Activated T-helper 1 cell treated with anti-CD3 and anti-CD28 coated beads, Interleukin-12 subunit alpha, Interleukin-12 subunit beta, Interleukin-2, Interleukin-4 antibody, amounts not matched to agents 30 ng/mL and 10 ng/mL and 1 ng/mL, durations not matched to agents 14 hours and 24 hours and 36 hours (primary cell): Measurements from ENCODE around the gene OPCML. TPM values are rescaled to one million over a fixed set of nuclear protein-coding genes. Genes with fewer than 3 reads are reported as not detected.

ENCODE experiments used
- DNase-seq: peaks from one replicate; pipeline ENCODE4 v3.0.0; 2021; ENCODE audit warnings: low spot score
- H3K27ac Mint-ChIP-seq: one replicate; pipeline ENCODE4 v1.8.0; 2021; ENCODE audit warnings: mild to moderate bottlenecking, mixed read lengths
- H3K27me3 Mint-ChIP-seq: one replicate; pipeline ENCODE4 v1.8.0; 2022; ENCODE audit warnings: mild to moderate bottlenecking, moderate library complexity, mixed read lengths; ENCODE audit not compliant: insufficient read depth
- H3K36me3 Mint-ChIP-seq: one replicate; pipeline ENCODE4 v1.8.0; 2021; ENCODE audit warnings: low read depth, mixed read lengths
- H3K4me1 Mint-ChIP-seq: one replicate; pipeline ENCODE4 v1.8.0; 2021; ENCODE audit warnings: low read depth, mixed read lengths
- H3K4me3 Mint-ChIP-seq: one replicate; pipeline ENCODE4 v1.8.0; 2021; ENCODE audit warnings: mild to moderate bottlenecking, moderate library complexity, mixed read lengths
- H3K9me3 Mint-ChIP-seq: one replicate; pipeline ENCODE4 v1.8.0; 2021; ENCODE audit warnings: mixed read lengths
- intact Hi-C: fragments of 100-400 bp; cut with micrococcal nuclease; formaldehyde crosslinking; loops from one replicate; pipeline ENCODE4 v1.15.1; 2024
- total RNA-seq: library from RNA; stranded (reverse); gene quantifications from 2 replicates; pipeline ENCODE4 v1.2.3, GENCODE V29; 2022

OPCML gene
- total RNA-seq, 1 donor from 2014 or later = not detected

- Mint-ChIP-seq H3K4me3 (no peak overlapping the region), H3K27ac (no peak overlapping the region), H3K27me3 (no peaks in the 10 kb centered on the region), H3K4me1 (no peaks in the 10 kb centered on the region), H3K36me3 (no peaks in the 10 kb centered on the region), H3K9me3 (no peaks in the 10 kb centered on the region)
- no peak for DNase-seq
- intact Hi-C loops = no loop called here
Observed at GRCh38 chr11:132977241-132977640, 555.1 kb downstream of the OPCML start.

DNA sequence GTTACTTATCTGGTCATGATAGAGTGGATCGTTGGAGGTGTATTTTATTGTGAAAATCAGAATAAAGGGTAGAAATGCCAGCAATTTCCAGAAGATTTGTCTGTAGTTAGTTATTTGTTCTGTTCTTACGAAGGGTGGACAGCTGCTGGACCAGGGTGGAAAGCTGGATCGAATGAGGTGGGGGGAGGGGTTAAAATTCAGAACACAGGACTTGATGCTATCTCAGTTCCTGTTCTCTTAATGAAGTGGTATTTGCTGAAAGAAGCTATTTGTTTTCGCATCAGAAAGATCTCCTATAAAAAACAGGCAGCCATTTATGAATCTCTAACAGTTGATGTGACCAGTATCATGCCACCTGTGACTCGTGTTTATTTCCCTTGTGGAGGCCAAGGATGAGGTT is 556.2 kb downstream of the OPCML start:
- Mint-ChIP-seq H3K36me3 (no peaks in the 10 kb centered on the region), H3K4me1 (no peaks in the 10 kb centered on the region), H3K27ac (no peak overlapping the region), H3K9me3 (no peaks in the 10 kb centered on the region), H3K4me3 (no peak overlapping the region), H3K27me3 (no peaks in the 10 kb centered on the region)
- DNase-seq = no peak
- intact Hi-C loops = no loop called here

- Mint-ChIP-seq H3K4me3 (no peak overlapping the region), H3K4me1 (no peaks in the 10 kb centered on the region), H3K27me3 (no peaks in the 10 kb centered on the region), H3K27ac (no peak overlapping the region), H3K9me3 (no peaks in the 10 kb centered on the region), H3K36me3 (no peaks in the 10 kb centered on the region)
- intact Hi-C loops = no loop called here
- DNase-seq = no peak
Observed at GRCh38 chr11:132973686-132974085, 558.6 kb downstream of the OPCML start.

GRCh38 chr11:132972565-132972964 is 559.7 kb downstream of the OPCML start:
- intact Hi-C loops = no loop called here
- Mint-ChIP-seq H3K27me3 (no peaks in the 10 kb centered on the region), H3K27ac (no peak overlapping the region), H3K9me3 (no peaks in the 10 kb centered on the region), H3K4me1 (no peaks in the 10 kb centered on the region), H3K4me3 (no peak overlapping the region), H3K36me3 (no peaks in the 10 kb centered on the region)
- no peak for DNase-seq

GRCh38 chr11:132971351-132971750 is 561.0 kb downstream of the OPCML start:
- H3K4me1 Mint-ChIP-seq = no peaks in the 10 kb centered on the region
- intact Hi-C loops = no loop called here
- no peak for DNase-seq

GRCh38 chr11:132969892-132970291 is 562.4 kb downstream of the OPCML start:
- Mint-ChIP-seq H3K4me3 (no peak overlapping the region), H3K27me3 (no peaks in the 10 kb centered on the region), H3K9me3 (no peaks in the 10 kb centered on the region), H3K27ac (no peak overlapping the region), H3K36me3 (no peaks in the 10 kb centered on the region), H3K4me1 (no peaks in the 10 kb centered on the region)
- DNase-seq = no peak
- intact Hi-C loops = no loop called here

More at GRCh38 chr11:132971351-132971750, 561.0 kb downstream of the OPCML start:
- Mint-ChIP-seq H3K27me3 (no peaks in the 10 kb centered on the region), H3K27ac (no peak overlapping the region), H3K4me3 (no peak overlapping the region), H3K9me3 (no peaks in the 10 kb centered on the region), H3K36me3 (no peaks in the 10 kb centered on the region)

- Mint-ChIP-seq H3K36me3 (no peaks in the 10 kb centered on the region), H3K4me1 (no peaks in the 10 kb centered on the region)
- DNase-seq = no peak
Observed at GRCh38 chr11:132962041-132962440, 570.3 kb downstream of the OPCML start.

GRCh38 chr11:132961453-132961852 is 570.8 kb downstream of the OPCML start:
- intact Hi-C loops = no loop called here
- Mint-ChIP-seq H3K9me3 (no peaks in the 10 kb centered on the region), H3K27ac (no peak overlapping the region), H3K4me3 (no peak overlapping the region), H3K36me3 (no peaks in the 10 kb centered on the region), H3K4me1 (no peaks in the 10 kb centered on the region), H3K27me3 (no peaks in the 10 kb centered on the region)
- DNase-seq = no peak

More at GRCh38 chr11:132962041-132962440, 570.3 kb downstream of the OPCML start:
- Mint-ChIP-seq H3K27me3 (no peaks in the 10 kb centered on the region), H3K27ac (no peak overlapping the region), H3K9me3 (no peaks in the 10 kb centered on the region), H3K4me3 (no peak overlapping the region)
- intact Hi-C loops = no loop called here

DNA sequence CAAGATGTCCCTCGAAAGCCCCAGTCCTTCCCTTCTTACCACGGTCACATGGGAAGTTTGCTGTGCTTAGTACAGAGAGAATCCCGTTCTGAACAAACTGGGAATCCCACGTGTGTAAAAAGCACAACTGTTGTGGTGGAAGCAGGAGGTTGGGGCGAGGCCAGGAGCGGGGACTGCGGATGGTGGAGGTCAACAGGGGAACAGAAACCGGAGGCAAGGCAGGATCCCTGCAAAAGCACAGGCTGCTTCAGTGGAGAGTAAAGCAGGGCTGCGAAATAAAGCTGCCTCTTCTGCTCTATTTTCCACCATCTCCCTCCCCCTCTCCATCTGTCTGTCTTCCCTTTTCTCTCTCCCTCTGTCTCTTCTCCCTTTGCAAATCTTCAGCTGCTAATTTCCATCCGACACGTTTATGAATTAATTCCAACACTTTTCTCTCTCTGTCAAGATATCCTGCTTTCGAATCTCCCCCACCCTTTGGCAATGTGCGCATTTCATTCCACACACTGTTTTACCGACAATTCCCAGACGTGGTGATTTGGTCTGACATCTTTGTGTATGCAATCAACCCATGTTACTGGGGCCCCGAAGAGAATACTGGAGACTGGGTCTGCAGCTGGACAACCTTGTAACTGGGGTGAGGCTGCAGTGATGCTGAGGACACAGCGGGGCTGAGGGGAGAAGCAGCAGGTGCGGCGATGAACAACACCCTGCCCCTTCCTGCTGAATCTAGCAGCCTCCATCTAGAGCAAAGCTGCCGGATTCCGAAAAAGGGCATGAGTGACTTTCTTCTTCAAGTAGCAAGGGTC is 571.8 kb downstream of the OPCML start:
- H3K27me3 Mint-ChIP-seq = no peaks in the 10 kb centered on the region
- intact Hi-C loops = no loop called here
- no peak overlapping the region for H3K27ac Mint-ChIP-seq
- H3K4me1 Mint-ChIP-seq = no peaks in the 10 kb centered on the region
- no peak for DNase-seq
- no peak overlapping the region for H3K4me3 Mint-ChIP-seq
- no peaks in the 10 kb centered on the region for H3K9me3 Mint-ChIP-seq
- H3K36me3 Mint-ChIP-seq = no peaks in the 10 kb centered on the region

- Mint-ChIP-seq H3K4me3 (no peak overlapping the region), H3K36me3 (no peaks in the 10 kb centered on the region), H3K9me3 (no peaks in the 10 kb centered on the region), H3K4me1 (no peaks in the 10 kb centered on the region), H3K27me3 (no peaks in the 10 kb centered on the region), H3K27ac (no peak overlapping the region)
- DNase-seq = no peak
- intact Hi-C loops = no loop called here
Observed at GRCh38 chr11:132959693-132960092, 572.6 kb downstream of the OPCML start.

DNA sequence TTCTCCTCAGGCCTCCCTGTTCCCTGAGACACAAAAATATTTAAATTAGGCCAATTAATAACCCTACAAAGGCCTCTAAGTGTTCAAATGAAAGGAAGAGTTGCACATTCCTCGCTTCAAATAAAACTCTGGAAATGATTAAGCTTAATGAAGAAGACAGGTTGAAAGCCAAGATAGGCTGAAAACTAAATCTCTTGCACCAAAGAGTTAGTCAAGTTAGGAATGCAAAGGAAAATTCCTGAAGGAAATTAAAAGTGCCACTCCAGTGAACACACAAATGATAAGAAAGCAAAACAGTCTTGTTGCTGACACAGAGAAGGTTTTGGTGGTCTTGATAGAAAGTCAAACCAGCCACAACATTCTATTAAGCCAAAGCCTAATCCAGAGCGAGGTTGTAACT is 574.4 kb downstream of the OPCML start:
- Mint-ChIP-seq H3K4me1 (no peaks in the 10 kb centered on the region), H3K4me3 (no peak overlapping the region), H3K36me3 (no peaks in the 10 kb centered on the region), H3K27me3 (no peaks in the 10 kb centered on the region), H3K9me3 (no peaks in the 10 kb centered on the region), H3K27ac (no peak overlapping the region)
- intact Hi-C loops = no loop called here
- no peak for DNase-seq

DNA sequence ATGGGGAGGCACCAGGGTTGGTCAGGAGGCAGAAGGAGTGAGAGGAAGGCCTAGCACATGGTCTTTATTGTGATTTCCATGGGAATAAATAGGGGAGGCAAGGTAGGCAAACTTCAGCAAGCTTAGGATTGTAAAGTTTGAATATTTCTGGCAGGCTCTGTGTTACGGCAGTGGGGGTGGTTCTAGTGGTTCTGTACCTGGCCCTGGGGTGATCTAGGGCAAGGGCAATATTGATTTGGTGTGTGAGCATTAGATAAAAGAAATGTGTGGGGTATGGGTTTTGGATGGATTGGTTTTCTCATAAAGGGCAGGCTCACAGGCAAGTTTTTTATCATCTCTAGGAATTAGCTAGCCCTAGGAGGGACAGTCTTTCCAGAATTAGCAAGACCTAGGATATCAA is 584.0 kb downstream of the OPCML start:
- intact Hi-C loops = no loop called here
- no peak for DNase-seq
- H3K36me3 Mint-ChIP-seq = no peaks in the 10 kb centered on the region

DNA sequence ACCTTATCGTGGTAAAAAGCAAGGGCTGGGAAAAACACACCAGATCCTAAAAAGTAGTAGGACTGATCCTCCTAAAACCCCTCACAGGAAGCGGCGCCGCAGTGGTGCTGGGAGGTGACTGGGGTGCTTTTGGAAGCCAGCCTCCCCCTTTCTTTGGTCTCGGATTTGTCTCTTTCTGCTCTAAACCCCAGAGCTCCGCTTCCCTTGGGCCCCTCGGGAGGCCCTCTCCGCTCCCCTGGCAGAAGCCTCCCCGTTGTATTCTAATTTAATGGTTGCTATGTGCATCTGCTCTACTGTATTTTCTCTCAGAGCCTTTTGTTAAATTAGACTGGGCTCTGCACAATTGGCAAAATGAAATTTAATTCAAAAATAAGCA is 587.7 kb downstream of the OPCML start:
- Mint-ChIP-seq H3K27ac (no peak overlapping the region), H3K4me3 (no peak overlapping the region), H3K9me3 (no peaks in the 10 kb centered on the region), H3K4me1 (no peaks in the 10 kb centered on the region), H3K36me3 (no peaks in the 10 kb centered on the region), H3K27me3 (peaks cover 23% of the 10 kb centered on the region)
- intact Hi-C loops = no loop called here
- DNase-seq = no peak

More for the DNA sequence above, 584.0 kb downstream of the OPCML start:
- H3K4me1 Mint-ChIP-seq = no peaks in the 10 kb centered on the region
- H3K27me3 Mint-ChIP-seq = peaks cover 14% of the 10 kb centered on the region
- H3K9me3 Mint-ChIP-seq = no peaks in the 10 kb centered on the region
- no peak overlapping the region for H3K4me3 Mint-ChIP-seq
- no peak overlapping the region for H3K27ac Mint-ChIP-seq
